Liver (tissue), 3 donors: Measurements from ENCODE around the gene RAB4B.
"Not testable (repeated sequence)": the region's sequence is repeated elsewhere in the genome, so short reads cannot be mapped to it uniquely, and the experiment has no call there.

Source experiments
- ATF3 ChIP-seq: IDR thresholded peaks from 2 replicates; pipeline ENCODE4 v1.6.1; 2016; ENCODE audit warnings: antibody characterized with exemption
- CTCF ChIP-seq: fragments of 150-350 bp; IDR thresholded peaks from 2 replicates; pipeline ENCODE4 v1.5.1; 2017; ENCODE audit warnings: improper control_type of control experiment, low read depth, low read length; ENCODE audit not compliant: missing input control
- EGR1 ChIP-seq, 2 donors: IDR thresholded peaks; 2 replicates each; pipeline ENCODE4 v1.6.1; 2016 to 2018; ENCODE audit warnings: antibody characterized with exemption in 2 of 2, low read depth in 2 of 2
- FOXA1 ChIP-seq: IDR thresholded peaks from 2 replicates; pipeline ENCODE4 v1.6.1; 2016; ENCODE audit warnings: antibody characterized with exemption
- JUND ChIP-seq, 2 donors: IDR thresholded peaks; 2 replicates each; pipeline ENCODE4 v1.6.1; 2016; ENCODE audit warnings: antibody characterized with exemption in 2 of 2
- RAD21 ChIP-seq, 2 donors: IDR thresholded peaks; 2 replicates each; pipeline ENCODE4 v1.6.1; 2016; ENCODE audit warnings: antibody characterized with exemption in 2 of 2, mild to moderate bottlenecking in 2 of 2
- TAF1 ChIP-seq: conservative IDR thresholded peaks from 2 replicates; pipeline ENCODE4 v1.6.1; 2016; ENCODE audit warnings: antibody characterized with exemption, mild to moderate bottlenecking
- TF ChIP-seq, protein P1 (sequence below): IDR thresholded peaks from 2 replicates; pipeline ENCODE4 v1.6.1; 2016; ENCODE audit warnings: antibody characterized with exemption
- donor health status: healthy.
- donor health status: healthy.

- TF ChIP-seq CTCF; JUND (IDR thresholded peaks at IDR 0.05); EGR1 (IDR thresholded peaks at IDR 0.05; ENCODE audit: low read depth in 2 of 2); RAD21 (IDR thresholded peaks at IDR 0.05); ATF3; TAF1; FOXA1: not testable (repeated sequence)
- TF ChIP-seq, protein P1, sequence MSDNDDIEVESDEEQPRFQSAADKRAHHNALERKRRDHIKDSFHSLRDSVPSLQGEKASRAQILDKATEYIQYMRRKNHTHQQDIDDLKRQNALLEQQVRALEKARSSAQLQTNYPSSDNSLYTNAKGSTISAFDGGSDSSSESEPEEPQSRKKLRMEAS: not testable (repeated sequence)
Measured at GRCh38 chr19:40832431-40832790, 54.4 kb downstream of the RAB4B start.
